Endothelial cell of umbilical vein (primary cell): ENCODE results near the gene GNAT1. TPM values are rescaled to one million over a fixed set of nuclear protein-coding genes. Genes with fewer than 3 reads are reported as not detected.
"Not testable (repeated sequence)": the region's sequence is repeated elsewhere in the genome, so short reads cannot be mapped to it uniquely, and the experiment has no call there.

Source experiments
- BruUV-seq: library from RNA; stranded (reverse); fragments of 400-500 nt; replicated peaks from 2 replicates; lab custom pipeline; 2021; lab: Mats Ljungman, UMichigan
- CTCF ChIA-PET: fragments of 300-600, 350-600 bp; sonication (Branson Sonifier 250); formaldehyde crosslinking; loops from one replicate; lab custom pipeline; 2021; ENCODE audit warnings: antibody characterized with exemption, inconsistent platforms; lab: Charles Lee
- POLR2A ChIA-PET: fragments of 300-600, 350-600 bp; sonication (Branson Sonifier 250); formaldehyde crosslinking; loops from one replicate; lab custom pipeline; 2021; ENCODE audit warnings: antibody characterized with exemption, inconsistent platforms; lab: Charles Lee
- DNase-seq: peaks from one replicate; pipeline ENCODE4 v3.0.0-alpha.2; 2011; ENCODE audit warnings: low read depth, low spot score
- FAIRE-seq: peaks from 2 replicates; lab custom pipeline; 2011; peaks lifted over from hg19 to GRCh38; lab: Jason Lieb, UNC
- H2AFZ ChIP-seq: 2 replicates; pipeline ENCODE4 v1.6.0; 2012; ENCODE audit warnings: low read depth, low read length, control low read depth, inconsistent platforms
- H3K27ac ChIP-seq: 2 replicates; pipeline ENCODE4 v1.5.1; 2011; ENCODE audit warnings: low read depth, mild to moderate bottlenecking, control low read depth, low read length, moderate library complexity; ENCODE audit not compliant: insufficient read depth
- H3K27me3 ChIP-seq, 2 experiments: 2 replicates each; pipeline versions ENCODE4 v1.6.0 to v1.6.1; 2011; ENCODE audit warnings: low read length in 2 of 2, mixed read lengths in 1 of 2; ENCODE audit not compliant: control insufficient read depth in 2 of 2, insufficient read depth in 2 of 2
- H3K36me3 ChIP-seq, 2 experiments: 2 replicates in 1 of 2; 3 replicates in 1 of 2; pipeline ENCODE4 v1.5.1; 2011; ENCODE audit warnings: low read length in 2 of 2, mild to moderate bottlenecking in 1 of 2, moderate library complexity in 1 of 2; ENCODE audit not compliant: control insufficient read depth in 2 of 2, insufficient read depth in 2 of 2; ENCODE audit errors: extremely low read depth in 1 of 2
- H3K4me1 ChIP-seq: 3 replicates; pipeline ENCODE4 v1.5.1; 2011; ENCODE audit warnings: mild to moderate bottlenecking, low read length; ENCODE audit not compliant: control insufficient read depth, insufficient read depth; ENCODE audit errors: extremely low read depth
- H3K4me2 ChIP-seq: 2 replicates; pipeline ENCODE4 v1.6.1; 2011; ENCODE audit warnings: low read length, control low read depth, mixed read lengths; ENCODE audit not compliant: insufficient read depth
- H3K4me3 ChIP-seq, 3 experiments: fragments of 200-600 bp in 1 of 3; sonication (generic), shearing (Covaris generic) in 1 of 3; replicated peaks in 1 of 3; 2 replicates each; pipeline ENCODE4 v1.5.1; 2011 to 2016; ENCODE audit warnings: control low read depth in 3 of 3, low read length in 3 of 3, mild to moderate bottlenecking in 2 of 3, inconsistent platforms in 1 of 3, low read depth in 1 of 3, moderate library complexity in 1 of 3; ENCODE audit not compliant: insufficient read depth in 1 of 3
- H3K79me2 ChIP-seq: 2 replicates; pipeline ENCODE4 v1.6.0; 2012; ENCODE audit warnings: low read length, inconsistent platforms; ENCODE audit not compliant: control insufficient read depth, insufficient read depth
- H3K9ac ChIP-seq: replicated peaks from 2 replicates; pipeline ENCODE3; 2011; ENCODE audit warnings: low read length, control low read depth; ENCODE audit not compliant: insufficient read depth; ENCODE audit errors: extremely low read depth
- H3K9me1 ChIP-seq: replicated peaks from 3 replicates; pipeline ENCODE4 v1.6.0; 2011; ENCODE audit warnings: mild to moderate bottlenecking, low read length; ENCODE audit not compliant: control insufficient read depth, insufficient read depth; ENCODE audit errors: extremely low read depth
- H3K9me3 ChIP-seq: replicated peaks from 2 replicates; pipeline ENCODE4 v1.5.1; 2012; ENCODE audit warnings: low read length, inconsistent platforms; ENCODE audit not compliant: control insufficient read depth, insufficient read depth
- H4K20me1 ChIP-seq: replicated peaks from 2 replicates; pipeline ENCODE3; 2011; ENCODE audit warnings: mild to moderate bottlenecking, low read length; ENCODE audit not compliant: control insufficient read depth, insufficient read depth; ENCODE audit errors: extremely low read depth
- EZH2 ChIP-seq: IDR thresholded peaks from 2 replicates; pipeline ENCODE4 v1.6.1; 2012; ENCODE audit warnings: borderline replicate concordance, low read depth, mild to moderate bottlenecking, moderate library complexity, low read length, inconsistent platforms; ENCODE audit not compliant: severe bottlenecking
- FOS ChIP-seq: IDR thresholded peaks from 2 replicates; pipeline ENCODE4 v1.6.1; 2011; ENCODE audit warnings: mild to moderate bottlenecking, low read length, moderate library complexity, borderline replicate concordance; ENCODE audit not compliant: insufficient read depth
- GATA2 ChIP-seq: IDR thresholded peaks from 2 replicates; pipeline ENCODE4 v1.7.0; 2011; ENCODE audit warnings: low read depth, mild to moderate bottlenecking, moderate library complexity, mixed read lengths, low read length; ENCODE audit not compliant: insufficient read length, insufficient read depth
- JUN ChIP-seq: IDR thresholded peaks from 2 replicates; pipeline ENCODE4 v1.6.1; 2011; ENCODE audit warnings: borderline replicate concordance, low read depth; ENCODE audit not compliant: insufficient read length, insufficient read depth
- MAX ChIP-seq: IDR thresholded peaks from 2 replicates; pipeline ENCODE4 v1.6.1; 2011; ENCODE audit not compliant: insufficient read depth, insufficient read length
- MYC ChIP-seq: IDR thresholded peaks from one replicate; pipeline ENCODE4 v1.6.1; 2011; ENCODE audit warnings: mild to moderate bottlenecking, low read depth, low read length
- POLR2A ChIP-seq: IDR thresholded peaks from 2 replicates; pipeline ENCODE4 v1.6.1; 2012; ENCODE audit warnings: low read depth, mild to moderate bottlenecking, control low read depth, low read length
- POLR2AphosphoS5 ChIP-seq: IDR thresholded peaks from 2 replicates; pipeline ENCODE4 v1.6.1; 2012; ENCODE audit warnings: low read depth, mild to moderate bottlenecking, control low read depth, low read length, moderate library complexity; ENCODE audit not compliant: insufficient read depth
- dilution Hi-C: fragments of 300-500 bp; cut with MboI; formaldehyde crosslinking; loops from one replicate; pipeline ENCODE4 v1.15.0; 2019; ENCODE audit warnings: low sequenced_read_pairs; ENCODE audit not compliant: extremely low pct_ligation_motif_present
- intact Hi-C: fragments of 100-400 bp; cut with micrococcal nuclease; formaldehyde crosslinking; loops from one replicate; pipeline ENCODE4 v1.10.0; 2022
- polyA plus RNA-seq, 4 experiments: library from polyadenylated mRNA; depleted of rRNA in 3 of 4; stranded (reverse) in 3 of 4; unstranded in 1 of 4; fragments of >200 nt; gene quantifications; 2 replicates each; pipeline versions ENCODE4 v1.2.1 to v1.2.3, GENCODE V29; 2011 to 2012; ENCODE audit warnings: missing spikeins in 1 of 4
- total RNA-seq: library from RNA; stranded (reverse); gene quantifications from 2 replicates; pipeline ENCODE4 v1.2.3, GENCODE V29; 2021
- TF ChIP-seq, protein P1 (sequence below), 2 donors: IDR thresholded peaks; 1 replicate in 1 of 2; 2 replicates in 1 of 2; pipeline ENCODE4 v1.5.1; 2011; ENCODE audit warnings: low read length in 2 of 2, mild to moderate bottlenecking in 2 of 2, moderate library complexity in 2 of 2, control low read depth in 1 of 2, inconsistent platforms in 1 of 2, low read depth in 1 of 2; ENCODE audit not compliant: insufficient read depth in 1 of 2; ENCODE audit errors: extremely low read depth in 1 of 2

The GNAT1 gene
- total and polyA plus RNA-seq, 2 donors (not counting 3 experiments of a cell fraction or from before 2014, with no cell fraction given) = 0.77 TPM; not detected in 1

DNA sequence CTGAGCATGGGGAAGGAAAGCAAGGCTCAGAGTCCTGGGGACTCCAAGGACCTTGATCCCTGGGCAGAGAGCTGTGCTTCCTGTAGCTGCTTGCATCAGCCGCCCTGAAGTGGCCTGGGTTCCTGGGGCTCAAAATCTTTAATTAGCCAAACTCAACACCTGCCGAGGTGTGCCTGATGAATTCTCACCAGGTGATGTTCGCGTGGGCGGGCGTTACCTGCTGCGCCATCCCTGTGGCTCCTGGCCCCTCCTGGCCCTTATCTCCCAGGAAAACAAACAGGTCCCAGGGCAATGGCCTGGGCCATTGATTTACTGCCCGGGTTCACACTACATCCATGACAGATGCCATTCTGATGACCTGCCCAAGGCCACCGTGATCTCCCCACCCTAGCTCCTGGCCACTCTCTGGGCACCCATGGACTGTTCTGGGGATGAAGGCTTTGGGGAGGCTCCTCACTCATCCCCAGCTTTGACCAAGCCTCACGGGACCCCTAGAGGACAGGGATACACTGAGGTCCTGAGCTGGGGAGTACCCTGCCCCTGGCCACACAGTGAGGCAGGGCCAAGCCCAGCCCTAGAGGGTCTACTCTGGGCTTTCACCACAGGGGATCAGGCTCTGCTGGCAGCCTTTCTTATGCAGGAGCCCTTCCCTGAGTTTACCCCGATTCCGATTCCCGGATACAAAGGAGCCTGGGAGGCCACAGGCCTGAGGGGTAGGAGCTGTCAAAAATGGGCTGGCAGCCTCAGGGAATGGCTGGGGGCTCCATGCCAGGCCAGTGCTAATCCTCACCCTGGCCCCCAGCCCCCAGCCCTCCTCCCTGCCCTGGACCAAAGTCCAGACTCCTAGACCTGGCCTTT is 19.3 kb downstream of the GNAT1 start:
- FAIRE-seq (no peak), DNase-seq (no peak)
- Histone ChIP-seq H3K9me3 (no peaks in the 10 kb centered on the region), H3K9me1 (no peaks in the 10 kb centered on the region), H4K20me1 (no peaks in the 10 kb centered on the region), H3K4me3 (no peak overlapping the region), H2AFZ (no peak overlapping the region), H3K9ac (no peak overlapping the region), H3K4me2 (no peak overlapping the region), H3K27ac (no peak overlapping the region), H3K4me1 (no peaks in the 10 kb centered on the region), H3K27me3 (peaks cover 5 to 10% of the 10 kb centered on the region in 2 experiments), H3K36me3 (no peaks in the 10 kb centered on the region), H3K79me2 (no peaks in the 10 kb centered on the region)
- BruUV-seq = no TSS peak
- ChIA-PET CTCF (interaction anchor here (0.6 to 6.4 kb wide), 7 partner anchors 8 to 50 kb away, joined by 3 to 53 read pairs (median 9); no protein-coding TSS in a partner anchor), POLR2A (no interaction called here)
- dilution Hi-C loops (no loop called here), intact Hi-C loops (no loop called here)
- TF ChIP-seq MYC (no peak), MAX (no peak), JUN (no peak), POLR2A (no peak), EZH2 (no peak), FOS (no peak), GATA2 (no peak), POLR2AphosphoS5 (no peak)
- TF ChIP-seq, protein P1, sequence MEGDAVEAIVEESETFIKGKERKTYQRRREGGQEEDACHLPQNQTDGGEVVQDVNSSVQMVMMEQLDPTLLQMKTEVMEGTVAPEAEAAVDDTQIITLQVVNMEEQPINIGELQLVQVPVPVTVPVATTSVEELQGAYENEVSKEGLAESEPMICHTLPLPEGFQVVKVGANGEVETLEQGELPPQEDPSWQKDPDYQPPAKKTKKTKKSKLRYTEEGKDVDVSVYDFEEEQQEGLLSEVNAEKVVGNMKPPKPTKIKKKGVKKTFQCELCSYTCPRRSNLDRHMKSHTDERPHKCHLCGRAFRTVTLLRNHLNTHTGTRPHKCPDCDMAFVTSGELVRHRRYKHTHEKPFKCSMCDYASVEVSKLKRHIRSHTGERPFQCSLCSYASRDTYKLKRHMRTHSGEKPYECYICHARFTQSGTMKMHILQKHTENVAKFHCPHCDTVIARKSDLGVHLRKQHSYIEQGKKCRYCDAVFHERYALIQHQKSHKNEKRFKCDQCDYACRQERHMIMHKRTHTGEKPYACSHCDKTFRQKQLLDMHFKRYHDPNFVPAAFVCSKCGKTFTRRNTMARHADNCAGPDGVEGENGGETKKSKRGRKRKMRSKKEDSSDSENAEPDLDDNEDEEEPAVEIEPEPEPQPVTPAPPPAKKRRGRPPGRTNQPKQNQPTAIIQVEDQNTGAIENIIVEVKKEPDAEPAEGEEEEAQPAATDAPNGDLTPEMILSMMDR (IDR thresholded peaks at IDR 0.05; ENCODE audit: extremely low read depth in 1 of 2, insufficient read depth in 1 of 2, low read depth in 1 of 2, low read length in 2 of 2) = no peak

GRCh38 chr3:50211368-50211717 is 19.9 kb downstream of the GNAT1 start:
- POLR2A ChIA-PET, H3K9me1 ChIP-seq, H3K4me2 ChIP-seq, H3K79me2 ChIP-seq, H3K36me3 ChIP-seq, BruUV-seq, H2AFZ ChIP-seq, DNase-seq, H3K4me3 ChIP-seq, FAIRE-seq, H3K9ac ChIP-seq, H3K27me3 ChIP-seq, H3K9me3 ChIP-seq, H4K20me1 ChIP-seq, H3K4me1 ChIP-seq, dilution Hi-C loops, H3K27ac ChIP-seq, intact Hi-C loops: not testable (repeated sequence)
- CTCF ChIA-PET = interaction anchor here (2.4 to 6.4 kb wide), 3 partner anchors 10 to 16 kb away, joined by 9 to 53 read pairs (median 43); no protein-coding TSS in a partner anchor
